CD14-positive monocyte (primary cell): Measurements from ENCODE around the gene PVR. TPM values are rescaled to one million over a fixed set of nuclear protein-coding genes. Genes with fewer than 3 reads are reported as not detected.
"Not testable (repeated sequence)": the region's sequence is repeated elsewhere in the genome, so short reads cannot be mapped to it uniquely, and the experiment has no call there.

ENCODE experiments used
- DNase-seq, 3 donors: peaks; one replicate each; pipeline ENCODE4 v3.0.0-alpha.2; 2011 to 2022
- H2AFZ ChIP-seq: 2 replicates; pipeline ENCODE4 v1.6.0; 2012; ENCODE audit warnings: mild to moderate bottlenecking, low read depth, low read length, inconsistent platforms; ENCODE audit not compliant: insufficient read depth, poor library complexity, severe bottlenecking
- H3K27ac ChIP-seq, 2 donors: 1 replicate in 1 of 2; 2 replicates in 1 of 2; pipeline ENCODE4 v1.5.1; 2012 to 2013; ENCODE audit warnings: low read length in 2 of 2, control low read depth in 1 of 2, inconsistent platforms in 1 of 2, low read depth in 1 of 2, mild to moderate bottlenecking in 1 of 2
- H3K27me3 ChIP-seq, 2 donors: one replicate each; pipeline versions ENCODE4 v1.6.0 to v1.6.1; 2011 to 2013; ENCODE audit warnings: low read length in 2 of 2; ENCODE audit not compliant: control insufficient read depth in 2 of 2, insufficient read depth in 2 of 2
- H3K36me3 ChIP-seq, 2 donors: replicated peaks in 1 of 2; 1 replicate in 1 of 2; 2 replicates in 1 of 2; pipeline versions ENCODE4 v1.5.1 to v1.6.1; 2012 to 2013; ENCODE audit warnings: low read length in 2 of 2, control low read depth in 1 of 2, inconsistent platforms in 1 of 2, mild to moderate bottlenecking in 1 of 2; ENCODE audit not compliant: insufficient read depth in 2 of 2, control insufficient read depth in 1 of 2
- H3K4me1 ChIP-seq, 2 donors: 1 replicate in 1 of 2; 2 replicates in 1 of 2; pipeline versions ENCODE4 v1.5.1 to v1.6.1; 2012 to 2013; ENCODE audit warnings: low read length in 2 of 2, control low read depth in 1 of 2, inconsistent platforms in 1 of 2, mild to moderate bottlenecking in 1 of 2, moderate library complexity in 1 of 2; ENCODE audit not compliant: insufficient read depth in 2 of 2, control insufficient read depth in 1 of 2
- H3K4me2 ChIP-seq: replicated peaks from 2 replicates; pipeline ENCODE3; 2012; ENCODE audit warnings: low read length, moderate library complexity, mild to moderate bottlenecking; ENCODE audit not compliant: poor library complexity, severe bottlenecking; ENCODE audit errors: extremely low read depth
- H3K4me3 ChIP-seq, 3 experiments: fragments of 200-600 bp in 1 of 3; sonication (generic) in 1 of 3; replicated peaks in 1 of 3; 1 replicate in 2 of 3; 2 replicates in 1 of 3; pipeline ENCODE4 v1.5.1; 2011 to 2013; ENCODE audit warnings: low read length in 3 of 3, mild to moderate bottlenecking in 3 of 3, control low read depth in 2 of 3, low read depth in 2 of 3, inconsistent platforms in 1 of 3, moderate library complexity in 1 of 3
- H3K79me2 ChIP-seq: 2 replicates; pipeline ENCODE4 v1.6.0; 2012; ENCODE audit warnings: mild to moderate bottlenecking, control low read depth, inconsistent platforms, low read length, moderate library complexity; ENCODE audit not compliant: insufficient read depth
- H3K9ac ChIP-seq: 2 replicates; pipeline ENCODE4 v1.6.0; 2017; ENCODE audit warnings: low read length, mild to moderate bottlenecking; ENCODE audit not compliant: insufficient read depth, poor library complexity, severe bottlenecking
- H3K9me3 ChIP-seq, 2 donors: replicated peaks in 1 of 2; 1 replicate in 1 of 2; 2 replicates in 1 of 2; pipeline versions ENCODE4 v1.5.1 to v1.6.1; 2012 to 2013; ENCODE audit warnings: low read length in 2 of 2, control low read depth in 1 of 2; ENCODE audit not compliant: control insufficient read depth in 1 of 2, insufficient read depth in 1 of 2
- H4K20me1 ChIP-seq: 2 replicates; pipeline ENCODE4 v1.6.0; 2012; ENCODE audit warnings: mild to moderate bottlenecking, low read length, control low read depth, moderate library complexity; ENCODE audit not compliant: insufficient read depth
- H3K27ac Mint-ChIP-seq, 7 donors: one replicate each; pipeline ENCODE4 v1.8.0; 2020; ENCODE audit warnings: mild to moderate bottlenecking in 7 of 7, mixed read lengths in 7 of 7, moderate library complexity in 6 of 7, inconsistent platforms in 2 of 7
- H3K27me3 Mint-ChIP-seq, 3 donors: one replicate each; pipeline ENCODE4 v1.8.0; 2021 to 2022; ENCODE audit warnings: low read depth in 3 of 3, mild to moderate bottlenecking in 3 of 3, mixed read lengths in 3 of 3, moderate library complexity in 3 of 3, inconsistent platforms in 1 of 3
- H3K36me3 Mint-ChIP-seq, 2 donors: one replicate each; pipeline ENCODE4 v1.8.0; 2020; ENCODE audit warnings: mixed read lengths in 2 of 2, inconsistent platforms in 1 of 2, mild to moderate bottlenecking in 1 of 2
- H3K4me1 Mint-ChIP-seq: one replicate; pipeline ENCODE4 v1.8.0; 2020; ENCODE audit warnings: mild to moderate bottlenecking, mixed read lengths
- H3K4me3 Mint-ChIP-seq, 2 donors: one replicate each; pipeline ENCODE4 v1.8.0; 2020; ENCODE audit warnings: mild to moderate bottlenecking in 2 of 2, mixed read lengths in 2 of 2, moderate library complexity in 1 of 2
- H3K9me3 Mint-ChIP-seq, 7 donors: one replicate each; pipeline ENCODE4 v1.8.0; 2020 to 2022; ENCODE audit warnings: mixed read lengths in 7 of 7, mild to moderate bottlenecking in 6 of 7, moderate library complexity in 6 of 7, inconsistent platforms in 2 of 7
- WGBS: methylation state at CpG from one replicate; pipeline ENCODE4 v1.1.5; 2013; ENCODE audit warnings: missing lambda C conversion rate; ENCODE audit not compliant: insufficient coverage; 5-methylcytosine and 5-hydroxymethylcytosine counted together
- intact Hi-C, 2 donors: fragments of 100-400 bp; cut with micrococcal nuclease; formaldehyde crosslinking; loops; one replicate each; pipeline versions ENCODE4 v1.15.0 to v1.15.1; 2023
- polyA plus RNA-seq, 3 donors: library from polyadenylated mRNA; depleted of rRNA in 1 of 3; unstranded in 2 of 3; stranded (reverse) in 1 of 3; fragments of 300-500 nt in 2 of 3; fragments of >200 nt in 1 of 3; fragmentation: Illumina TruSeq in 2 of 3; gene quantifications; 1 replicate in 2 of 3; 2 replicates in 1 of 3; pipeline ENCODE4 v1.2.3, GENCODE V29; 2012 to 2021
- TF ChIP-seq, protein P1 (sequence below): fragments of 200-600 bp; IDR thresholded peaks from one replicate; pipeline ENCODE4 v1.8.0; 2022; ENCODE audit warnings: antibody characterized with exemption, mild to moderate bottlenecking

Gene PVR
- polyA plus RNA-seq, 3 donors: 10.1 to 20.2 (median 12.9) TPM

- H3K4me1 Mint-ChIP-seq: peaks cover 3% of the 10 kb centered on the region
These were observed 64.1 kb downstream of the PVR start for GRCh38 chr19:44707794-44708193.

GRCh38 chr19:44708940-44709339 is 65.2 kb downstream of the PVR start:
- no peaks in the 10 kb centered on the region for H3K79me2 ChIP-seq
- peaks cover 0 to 4% (median 1%) of the 10 kb centered on the region in 3 donors for H3K27me3 Mint-ChIP-seq
- WGBS: 87% methylated on average over 5 of the region's 5 CpGs
- H3K4me3 Mint-ChIP-seq: no peak overlapping the region
- no peaks in the 10 kb centered on the region for H3K36me3 ChIP-seq
- H3K4me1 Mint-ChIP-seq: peaks cover 8% of the 10 kb centered on the region
- no peaks in the 10 kb centered on the region for H3K9me3 ChIP-seq
- H3K4me1 ChIP-seq: peaks cover 0 to 4% of the 10 kb centered on the region in 2 donors
- no peak overlapping the region for H3K4me2 ChIP-seq
- no peak overlapping the region for H3K27ac ChIP-seq
- H3K27ac Mint-ChIP-seq: no peak overlapping the region
- no peak for DNase-seq
- peaks cover 0 to 4% (median 0%) of the 10 kb centered on the region in 7 donors for H3K9me3 Mint-ChIP-seq
- H3K9ac ChIP-seq: no peak overlapping the region
- H3K27me3 ChIP-seq: no peaks in the 10 kb centered on the region
- H2AFZ ChIP-seq: no peak overlapping the region
- H3K36me3 Mint-ChIP-seq: no peaks in the 10 kb centered on the region
- no peaks in the 10 kb centered on the region for H4K20me1 ChIP-seq
- TF ChIP-seq, protein P1, sequence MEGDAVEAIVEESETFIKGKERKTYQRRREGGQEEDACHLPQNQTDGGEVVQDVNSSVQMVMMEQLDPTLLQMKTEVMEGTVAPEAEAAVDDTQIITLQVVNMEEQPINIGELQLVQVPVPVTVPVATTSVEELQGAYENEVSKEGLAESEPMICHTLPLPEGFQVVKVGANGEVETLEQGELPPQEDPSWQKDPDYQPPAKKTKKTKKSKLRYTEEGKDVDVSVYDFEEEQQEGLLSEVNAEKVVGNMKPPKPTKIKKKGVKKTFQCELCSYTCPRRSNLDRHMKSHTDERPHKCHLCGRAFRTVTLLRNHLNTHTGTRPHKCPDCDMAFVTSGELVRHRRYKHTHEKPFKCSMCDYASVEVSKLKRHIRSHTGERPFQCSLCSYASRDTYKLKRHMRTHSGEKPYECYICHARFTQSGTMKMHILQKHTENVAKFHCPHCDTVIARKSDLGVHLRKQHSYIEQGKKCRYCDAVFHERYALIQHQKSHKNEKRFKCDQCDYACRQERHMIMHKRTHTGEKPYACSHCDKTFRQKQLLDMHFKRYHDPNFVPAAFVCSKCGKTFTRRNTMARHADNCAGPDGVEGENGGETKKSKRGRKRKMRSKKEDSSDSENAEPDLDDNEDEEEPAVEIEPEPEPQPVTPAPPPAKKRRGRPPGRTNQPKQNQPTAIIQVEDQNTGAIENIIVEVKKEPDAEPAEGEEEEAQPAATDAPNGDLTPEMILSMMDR: no peak
- no peak overlapping the region for H3K4me3 ChIP-seq
- intact Hi-C loops: no loop called here

More at GRCh38 chr19:44707794-44708193, 64.1 kb downstream of the PVR start:
- peaks cover 0 to 6% (median 2%) of the 10 kb centered on the region in 3 donors for H3K27me3 Mint-ChIP-seq
- no peak overlapping the region for H3K9ac ChIP-seq
- H3K4me1 ChIP-seq: peaks cover 0 to 1% of the 10 kb centered on the region in 2 donors
- no peak overlapping the region for H3K4me3 ChIP-seq
- H4K20me1 ChIP-seq: no peaks in the 10 kb centered on the region
- no peaks in the 10 kb centered on the region for H3K9me3 ChIP-seq
- no peak overlapping the region for H3K4me3 Mint-ChIP-seq
- H3K9me3 Mint-ChIP-seq: no peaks in the 10 kb centered on the region
- H2AFZ ChIP-seq: no peak overlapping the region
- intact Hi-C loops: no loop called here
- TF ChIP-seq, protein P1: no peak
- no peak overlapping the region for H3K27ac ChIP-seq
- no peaks in the 10 kb centered on the region for H3K79me2 ChIP-seq
- DNase-seq: no peak
- 94% methylated on average over 20 of the region's 20 CpGs for WGBS
- H3K27ac Mint-ChIP-seq: peak overlapping the region in 1 of 7 donors; percentile 40
- H3K36me3 ChIP-seq: no peaks in the 10 kb centered on the region
- no peaks in the 10 kb centered on the region for H3K27me3 ChIP-seq
- H3K36me3 Mint-ChIP-seq: no peaks in the 10 kb centered on the region
- H3K4me2 ChIP-seq: no peak overlapping the region

- intact Hi-C loops: loop anchor here in 1 of 2 donors (10.0 kb wide), 1 partner anchor 135 kb away; no protein-coding TSS in a partner anchor
- H3K4me2 ChIP-seq, H4K20me1 ChIP-seq, H3K4me1 Mint-ChIP-seq, H3K4me1 ChIP-seq, H2AFZ ChIP-seq, H3K79me2 ChIP-seq, H3K9me3 Mint-ChIP-seq, H3K9ac ChIP-seq, H3K36me3 Mint-ChIP-seq, DNase-seq, H3K4me3 ChIP-seq, H3K4me3 Mint-ChIP-seq, H3K27me3 Mint-ChIP-seq, H3K27me3 ChIP-seq, H3K36me3 ChIP-seq, H3K27ac Mint-ChIP-seq, H3K27ac ChIP-seq, H3K9me3 ChIP-seq: not testable (repeated sequence)
- 100% methylated on average over 3 of the region's 4 CpGs for WGBS
These were observed 65.9 kb downstream of the PVR start for GRCh38 chr19:44709434-44710266.
